ELF-1 (cell line): ENCODE results near the gene MYMX.
"Not testable (repeated sequence)": the region's sequence is repeated elsewhere in the genome, so short reads cannot be mapped to it uniquely, and the experiment has no call there.

Experiments
- DNase-seq: peaks from one replicate; pipeline ENCODE4 v3.0.0-alpha.2; 2016; ENCODE audit warnings: low read depth, low spot score

MYMX gene

DNA sequence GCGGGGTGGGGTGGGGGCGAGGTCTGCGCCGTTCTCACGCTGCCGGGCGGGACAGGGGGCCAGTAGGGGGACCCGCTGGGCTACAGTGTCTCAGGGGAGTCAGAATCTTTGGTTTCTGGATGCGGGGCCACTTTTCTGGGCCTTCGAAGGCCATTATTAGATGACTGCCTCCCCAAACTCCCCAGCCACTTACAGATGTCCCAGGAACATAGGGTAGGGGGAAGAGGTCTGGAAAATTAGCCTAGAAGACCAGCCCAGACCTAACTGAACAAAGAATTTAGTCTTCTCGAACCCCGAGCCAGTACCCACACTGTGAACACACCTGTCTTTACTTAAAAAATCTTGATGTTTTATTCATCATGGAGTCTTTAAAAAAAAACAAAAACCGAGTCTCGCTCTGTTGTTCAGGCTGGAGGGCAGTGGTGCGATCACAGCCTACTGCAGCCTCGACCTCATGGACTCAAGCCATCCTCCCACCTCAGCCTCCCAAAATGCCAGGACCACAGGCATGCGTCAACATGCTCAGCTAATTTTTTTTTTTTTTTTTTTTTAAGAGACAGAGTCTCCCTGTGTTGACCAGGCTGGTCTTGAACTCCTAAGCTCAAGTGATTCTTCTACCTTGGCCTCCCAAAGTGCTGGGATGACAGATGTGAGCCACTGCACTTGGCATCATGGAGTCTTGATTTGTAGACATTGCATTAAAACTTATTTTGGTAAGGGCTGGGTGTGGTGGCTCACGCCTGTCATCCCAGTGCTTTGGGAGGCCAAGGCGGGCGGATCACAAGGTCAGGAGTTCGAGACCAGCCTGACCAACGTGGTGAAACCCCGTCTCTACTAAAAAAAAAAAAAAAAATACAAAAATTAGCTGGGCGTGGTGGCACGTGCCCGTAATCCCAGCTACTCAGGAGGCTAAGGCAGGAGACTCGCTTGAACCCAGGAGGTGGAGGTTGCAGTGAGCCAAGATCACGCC lies 3.4 kb downstream of the MYMX start:
- DNase-seq = no peak

DNA sequence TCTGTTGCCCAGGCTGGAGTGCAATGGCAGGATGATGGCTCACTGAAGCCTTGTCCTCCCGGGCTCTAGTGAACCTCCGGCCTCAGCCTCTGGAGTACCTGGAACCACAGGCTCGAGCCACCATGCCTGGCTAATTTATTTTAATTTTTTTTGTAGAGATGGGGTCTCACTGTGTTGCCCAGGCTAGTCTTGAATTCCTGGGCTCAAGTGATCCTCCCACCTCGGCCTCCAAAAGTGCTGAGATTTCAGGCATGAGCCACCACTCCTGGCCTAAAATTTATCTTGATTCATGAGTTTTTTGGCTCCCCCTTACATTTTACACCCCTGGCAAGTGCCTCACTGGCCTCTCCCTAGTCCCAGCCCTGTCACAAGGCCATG lies 4.2 kb downstream of the MYMX start:
- DNase-seq = no peak

DNA sequence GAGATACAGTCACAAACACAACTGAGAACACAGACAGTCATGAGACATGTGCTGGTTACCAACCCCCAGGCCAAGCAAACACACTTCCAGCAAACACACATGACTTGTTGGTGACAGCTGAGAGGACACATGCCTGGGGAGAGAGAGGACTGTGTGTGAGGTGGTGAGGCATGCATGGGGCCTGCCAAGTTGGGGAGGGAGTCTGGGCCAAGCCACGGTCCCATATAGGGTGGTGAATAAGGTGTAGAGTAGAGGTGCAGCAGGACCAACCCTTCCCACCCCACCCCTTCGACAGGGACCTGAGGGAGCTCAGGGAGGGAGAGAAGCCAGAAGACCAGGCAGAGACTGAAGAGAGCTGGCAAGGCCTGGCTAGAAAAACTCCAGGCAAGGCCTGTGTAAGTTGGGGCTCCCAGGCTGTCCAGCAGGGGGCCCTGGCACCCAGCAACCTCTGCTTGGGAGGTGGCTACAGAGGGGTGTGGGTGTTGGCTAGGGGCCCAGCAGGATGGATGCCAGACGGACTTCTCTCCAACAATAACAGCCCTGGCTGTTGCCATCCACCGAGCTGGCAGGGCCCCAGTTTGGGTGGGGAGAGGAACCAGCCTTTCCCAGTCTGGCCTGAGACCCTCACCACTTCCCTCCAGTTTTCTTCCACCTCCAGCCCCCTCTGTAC lies 4.7 kb downstream of the MYMX start:
- DNase-seq = peak; percentile 79

DNA sequence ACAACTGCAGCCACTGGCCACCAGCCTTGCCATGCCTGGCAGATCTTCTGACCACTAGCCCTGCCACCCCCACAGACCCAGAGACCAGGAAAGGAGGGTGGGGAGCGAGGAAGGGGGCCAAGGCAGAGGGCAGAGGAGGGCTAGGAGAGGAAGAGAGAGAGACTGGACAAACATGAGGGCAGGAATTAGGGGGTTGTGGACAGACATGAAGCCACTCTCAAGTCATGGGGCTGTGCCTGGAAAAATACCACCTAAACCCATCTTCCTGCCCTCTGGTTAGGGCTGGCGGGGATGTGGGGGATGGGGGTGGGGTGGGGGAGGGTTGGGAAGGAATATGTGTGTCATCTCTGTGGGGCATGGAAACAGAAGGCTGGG lies 5.2 kb downstream of the MYMX start:
- no peak for DNase-seq

DNA sequence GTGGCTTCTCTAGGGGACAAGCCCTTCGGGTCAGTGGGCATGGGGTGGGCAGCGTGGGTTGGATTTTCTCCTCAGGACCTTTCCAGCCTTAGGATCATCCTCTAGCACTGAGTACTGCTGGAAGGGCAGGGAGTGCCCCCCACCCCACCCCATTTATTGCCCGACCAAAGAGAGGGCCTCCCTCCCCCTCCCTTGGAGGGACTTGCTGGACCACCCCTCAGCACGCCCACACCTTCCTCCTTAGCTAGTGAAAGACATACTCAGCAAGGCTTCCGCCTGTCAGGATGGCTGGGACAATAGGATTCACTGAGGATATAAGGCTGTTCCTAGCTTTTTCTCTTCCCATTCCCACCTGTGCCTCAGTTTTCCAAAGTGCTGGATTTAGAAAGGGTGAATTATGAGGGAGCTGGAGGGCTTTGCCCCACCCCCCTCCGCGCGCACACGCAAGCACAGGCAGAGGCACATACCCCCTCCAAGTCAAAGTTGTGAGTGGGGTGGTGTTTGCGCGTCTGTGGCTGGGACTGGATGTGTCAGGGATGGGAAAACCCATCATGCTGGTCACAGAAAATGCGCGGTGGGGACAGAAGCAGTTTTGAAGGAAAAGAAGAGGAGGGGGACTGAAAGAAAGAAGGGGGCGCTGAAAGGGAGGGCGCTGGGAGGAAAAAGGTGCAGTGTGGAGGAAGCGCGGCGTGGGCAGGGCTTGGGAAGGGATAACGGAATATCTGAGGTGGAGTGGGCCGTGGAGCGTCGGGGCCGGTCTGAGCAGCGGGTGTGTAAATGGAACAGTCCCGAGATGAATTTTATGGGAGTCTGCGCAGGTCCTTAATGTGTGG lies 6.0 kb downstream of the MYMX start:
- no peak for DNase-seq

DNA sequence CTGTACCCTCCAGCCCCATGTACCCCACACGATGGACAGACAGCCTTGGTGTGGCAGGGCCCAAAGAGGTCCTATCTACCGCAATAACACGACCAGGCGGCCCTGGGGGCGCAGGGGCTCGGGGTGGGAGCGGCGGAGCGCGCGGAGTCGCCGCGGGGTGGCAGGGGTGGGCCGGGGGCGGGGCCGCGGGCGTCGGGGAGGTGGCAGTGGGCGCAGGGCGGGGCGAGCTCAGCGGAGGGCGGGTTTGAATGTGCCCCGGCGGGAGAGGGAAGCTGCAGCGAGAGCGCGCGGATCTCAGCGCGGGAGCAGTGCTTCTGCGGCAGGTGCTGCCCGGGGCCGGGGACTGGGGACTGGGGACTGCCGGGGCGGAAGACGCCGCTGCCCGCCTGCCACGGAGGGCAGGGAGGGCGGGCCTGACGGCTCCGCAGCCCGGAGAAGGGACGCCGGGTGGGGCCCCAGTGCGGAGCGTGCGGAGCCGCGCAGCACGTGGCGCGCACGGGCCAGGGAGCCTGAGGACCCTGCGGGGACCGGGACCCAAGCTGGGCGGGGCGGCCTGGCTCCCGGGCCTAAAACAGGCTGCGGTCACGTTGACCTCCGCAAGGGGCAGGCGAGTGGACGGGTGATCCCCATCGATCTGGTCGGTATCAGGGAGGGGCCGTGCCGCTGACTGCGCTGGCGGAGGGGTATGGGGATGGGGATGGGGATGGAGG lies 6.7 kb downstream of the MYMX start, which contains the start of gene SLC29A1:
Gene SLC29A1, plus strand, starts transcription at position 277 of the 710 bp plus-strand sequence. CDS start 3,719 bp downstream, outside the sequence.
- DNase-seq = peak; percentile 75

DNA sequence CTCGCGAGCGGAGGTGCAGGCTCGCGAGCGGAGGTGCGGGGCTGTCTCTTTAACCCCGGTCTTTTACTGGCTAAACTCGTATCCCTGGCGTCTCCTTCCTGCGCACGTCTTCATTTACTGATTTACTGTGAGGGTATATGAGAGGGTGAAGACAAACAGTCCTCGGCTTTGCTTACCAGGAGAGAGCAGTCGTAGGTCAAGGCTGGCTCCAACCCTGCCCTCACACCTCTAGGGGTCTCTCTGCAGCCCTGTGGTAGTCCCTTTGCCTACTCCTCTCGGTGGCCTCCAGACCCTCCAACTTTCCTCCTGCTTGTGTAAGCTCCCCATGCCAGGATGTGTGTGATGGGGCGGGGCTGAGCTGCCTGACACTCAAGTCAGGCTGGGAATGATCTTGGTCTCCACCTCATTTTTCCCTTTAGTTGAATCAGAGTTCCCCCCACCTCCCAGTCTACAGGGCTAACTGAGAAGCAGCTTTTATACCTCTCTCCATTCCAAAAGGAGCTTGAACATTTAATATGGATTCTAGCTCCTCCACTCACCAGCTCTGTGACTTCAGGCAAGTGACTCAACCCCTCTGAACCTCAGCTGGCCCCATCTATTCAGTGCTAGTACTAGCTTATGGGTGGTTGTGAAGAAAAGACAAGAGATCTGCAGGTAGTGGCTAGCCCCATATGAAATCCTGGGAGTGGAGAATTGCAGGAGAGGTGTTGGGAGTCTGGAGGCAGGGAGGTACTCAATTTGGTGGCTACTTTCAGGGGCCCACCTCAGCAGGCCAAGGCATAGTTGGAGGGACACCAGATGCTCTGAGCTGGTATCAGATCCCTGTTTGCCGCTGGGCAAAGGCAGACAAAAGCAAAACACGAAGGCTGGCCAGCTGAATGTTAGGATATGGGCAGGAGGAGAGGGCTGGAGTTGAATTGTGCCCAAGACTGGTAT lies 7.6 kb downstream of the MYMX start:
- peak; percentile 47 for DNase-seq

DNA sequence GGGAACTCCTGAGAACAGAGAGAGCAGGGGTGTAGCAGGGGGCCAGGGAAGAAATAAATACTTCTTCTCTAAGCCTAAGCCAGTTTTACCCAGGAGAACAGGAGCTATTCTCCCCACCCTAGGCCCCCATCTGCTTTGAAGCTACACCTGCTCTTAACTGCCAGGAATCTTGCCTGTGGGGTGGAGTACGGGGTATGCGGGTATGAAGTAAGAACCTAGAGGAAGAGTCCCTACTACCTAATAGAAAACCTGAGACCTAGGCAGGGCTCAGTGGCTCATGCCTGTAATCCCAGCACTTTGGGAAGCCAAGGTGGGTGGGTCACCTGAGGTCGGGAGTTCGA lies 8.2 kb downstream of the MYMX start:
- DNase-seq = peak; percentile 44

DNA sequence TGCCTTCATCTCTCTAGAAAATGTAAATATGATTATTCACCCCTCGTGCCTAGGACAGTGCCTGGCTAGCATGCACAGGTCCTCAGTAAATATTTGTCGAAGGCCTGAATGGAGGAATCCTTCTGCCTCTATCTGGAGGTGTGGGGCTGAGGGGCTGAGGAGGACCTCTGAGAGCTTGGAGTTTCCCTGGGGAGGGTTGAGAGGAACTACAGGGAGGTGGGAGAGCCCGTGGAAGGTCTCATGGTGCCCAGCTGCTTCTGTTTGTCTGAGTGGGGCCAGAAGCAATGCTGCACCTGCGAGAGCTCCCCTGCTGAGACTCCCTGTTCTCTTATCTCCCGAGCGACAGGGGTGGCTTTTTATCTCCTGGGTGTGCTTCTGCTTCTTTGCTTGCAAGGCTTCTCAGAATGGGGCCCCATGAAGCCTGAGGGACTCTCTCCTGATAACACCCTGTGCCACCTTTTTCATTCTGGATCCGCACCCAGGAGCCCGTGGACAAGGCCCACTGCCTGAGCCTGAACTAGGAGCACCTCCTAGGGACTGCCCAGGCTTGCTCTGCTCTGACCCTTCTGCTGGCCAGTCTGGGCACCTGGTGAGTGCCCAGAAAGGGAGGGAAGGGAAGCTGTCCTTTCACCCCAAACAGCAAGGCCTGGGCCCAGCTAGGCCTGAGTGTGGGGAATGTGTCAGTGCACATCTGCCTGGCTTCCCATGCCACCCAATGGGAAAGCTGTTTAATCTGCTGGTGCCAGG lies 9.0 kb downstream of the MYMX start:
- DNase-seq = no peak

DNA sequence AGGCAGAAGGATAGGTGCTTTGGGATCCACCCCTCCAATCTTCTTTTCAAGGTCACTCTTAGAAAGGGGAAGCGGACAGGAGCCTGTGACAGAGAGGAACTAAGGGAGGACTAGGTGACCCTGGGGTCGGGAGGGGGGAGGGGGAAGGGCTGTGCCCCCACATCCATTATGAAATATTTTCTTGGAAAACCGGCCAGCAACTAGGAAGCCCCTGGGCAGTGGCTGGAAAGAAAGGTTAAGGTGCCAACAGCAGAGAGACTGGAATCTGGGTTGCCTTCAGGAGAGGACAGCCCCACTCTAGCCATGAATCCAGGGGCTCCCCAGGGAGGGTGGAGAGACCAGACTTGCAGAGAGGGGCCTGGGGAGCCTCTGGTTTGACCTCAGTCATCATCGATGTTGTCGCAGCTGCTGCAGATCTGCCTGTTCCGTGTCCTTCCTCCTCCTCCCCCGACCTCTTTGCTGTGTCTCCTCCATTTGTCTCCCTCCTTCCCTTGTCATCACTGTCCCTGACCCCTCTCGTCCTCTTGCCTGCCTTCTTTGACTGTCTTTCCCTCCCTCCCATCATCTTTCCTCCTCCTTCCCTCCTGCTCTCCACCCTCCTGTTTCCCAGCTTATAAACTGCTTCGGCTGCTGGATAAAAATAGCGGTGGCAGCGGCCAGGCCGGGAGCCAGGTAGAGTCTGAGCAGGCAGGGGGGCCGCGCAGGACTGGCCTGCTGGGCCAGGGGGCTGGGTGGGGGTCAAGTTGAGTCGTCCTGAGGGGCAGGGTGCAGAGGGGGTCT lies 9.8 kb downstream of the MYMX start:
- no peak for DNase-seq

DNA sequence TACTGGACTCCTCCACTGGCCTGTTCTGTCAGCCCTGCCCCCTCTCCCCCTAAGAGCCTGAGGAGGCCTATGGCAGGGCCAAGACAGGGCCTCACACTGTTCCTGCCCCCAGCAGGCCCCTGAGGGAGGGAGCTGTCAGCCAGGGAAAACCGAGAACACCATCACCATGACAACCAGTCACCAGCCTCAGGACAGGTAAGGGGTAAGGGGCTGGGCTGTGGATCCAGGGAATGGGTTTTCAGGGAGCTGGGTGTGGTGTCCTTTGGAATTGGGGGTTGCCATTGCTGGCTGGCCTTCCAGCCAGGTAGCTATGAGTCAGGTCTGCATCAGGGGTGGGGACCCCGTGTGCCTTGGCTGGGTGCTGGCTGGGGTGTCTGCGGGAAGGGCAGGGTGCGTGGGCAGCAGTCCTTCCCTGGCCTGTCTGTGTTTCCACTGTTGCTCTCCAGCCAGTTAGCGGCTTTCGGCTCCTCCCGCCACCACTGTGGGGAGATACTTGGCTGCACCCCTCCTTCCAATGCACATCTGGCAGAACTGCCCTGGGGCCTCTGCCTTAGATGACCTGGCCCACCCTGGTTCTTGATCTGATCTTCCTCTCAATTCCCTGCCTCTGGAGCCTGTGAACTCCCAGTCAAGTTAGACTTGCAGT lies 10.5 kb downstream of the MYMX start:
- peak; percentile 78 for DNase-seq

DNA sequence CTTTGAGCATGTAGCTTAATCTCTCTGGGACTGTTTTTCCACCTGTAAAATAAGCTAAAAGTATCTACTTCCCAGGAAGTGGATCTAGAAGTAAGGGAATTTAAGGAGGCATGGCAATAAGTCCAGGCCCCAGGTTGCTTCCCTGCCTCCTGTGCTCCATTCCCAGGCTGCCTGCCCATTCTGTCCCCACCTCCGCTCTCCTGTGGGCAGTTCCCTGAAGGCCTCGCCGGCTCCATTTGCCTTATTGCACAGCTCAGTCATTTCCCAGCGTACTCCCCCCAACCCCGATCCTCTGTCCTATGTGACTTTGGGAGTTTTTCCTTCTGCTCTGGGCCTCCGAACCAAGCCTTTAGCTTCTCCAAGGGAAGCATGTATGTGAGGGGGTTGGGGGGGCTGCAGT lies 11.3 kb downstream of the MYMX start:
- DNase-seq = no peak

DNA sequence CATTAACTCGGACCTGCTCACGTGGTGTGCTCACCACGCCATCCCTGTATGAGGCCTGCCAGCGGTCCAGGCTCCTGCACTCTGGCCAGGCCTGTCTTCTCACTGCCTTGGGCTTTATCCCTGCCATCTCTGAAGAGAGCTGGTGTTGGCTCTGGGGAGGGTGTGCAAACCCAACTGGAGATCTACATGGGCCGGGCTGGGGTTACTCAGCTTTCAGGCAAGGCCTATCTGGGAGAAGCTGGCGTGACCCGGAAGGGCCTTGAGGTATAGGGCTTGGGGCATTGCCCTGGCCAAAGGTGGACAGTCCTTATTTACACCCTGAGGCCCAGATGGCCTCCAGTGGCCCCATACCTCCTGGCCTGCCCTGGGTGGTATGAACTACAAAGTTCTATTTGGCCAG lies 11.7 kb downstream of the MYMX start:
- DNase-seq = no peak

DNA sequence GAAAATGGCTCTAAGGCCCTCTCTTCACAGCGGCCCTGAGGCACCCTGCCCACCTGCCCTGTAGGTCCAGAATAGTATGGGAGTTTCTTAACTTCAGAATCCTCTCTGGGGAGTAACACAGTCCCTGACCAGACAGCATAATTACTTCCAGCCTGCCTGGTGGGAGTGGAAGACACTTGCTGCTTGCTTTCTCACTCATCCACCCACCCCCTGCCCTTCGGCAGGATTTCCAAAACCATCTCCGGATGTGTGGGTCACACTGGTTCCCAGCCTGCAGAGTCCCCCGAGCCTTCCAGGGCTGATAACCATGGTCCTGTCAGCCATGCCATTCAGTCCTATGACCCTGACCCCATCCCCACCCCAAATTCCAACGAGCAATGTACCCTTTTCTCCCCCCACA lies 12.1 kb downstream of the MYMX start:
- DNase-seq = no peak

DNA sequence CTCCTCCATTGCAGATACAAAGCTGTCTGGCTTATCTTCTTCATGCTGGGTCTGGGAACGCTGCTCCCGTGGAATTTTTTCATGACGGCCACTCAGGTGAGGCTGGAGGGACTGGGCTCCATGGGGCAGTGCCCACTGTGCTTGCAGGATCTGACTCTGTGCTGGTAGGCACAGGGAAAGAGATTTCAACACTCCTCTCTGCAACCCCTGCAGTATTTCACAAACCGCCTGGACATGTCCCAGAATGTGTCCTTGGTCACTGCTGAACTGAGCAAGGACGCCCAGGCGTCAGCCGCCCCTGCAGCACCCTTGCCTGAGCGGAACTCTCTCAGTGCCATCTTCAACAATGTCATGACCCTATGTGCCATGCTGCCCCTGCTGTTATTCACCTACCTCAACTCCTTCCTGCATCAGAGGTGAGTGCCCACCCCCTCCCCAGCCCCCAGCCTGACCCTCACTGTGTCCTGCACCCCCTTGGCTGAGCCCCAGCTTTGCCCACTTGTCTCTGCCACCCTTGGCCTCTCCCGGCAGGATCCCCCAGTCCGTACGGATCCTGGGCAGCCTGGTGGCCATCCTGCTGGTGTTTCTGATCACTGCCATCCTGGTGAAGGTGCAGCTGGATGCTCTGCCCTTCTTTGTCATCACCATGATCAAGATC lies 12.8 kb downstream of the MYMX start:
- DNase-seq = no peak

DNA sequence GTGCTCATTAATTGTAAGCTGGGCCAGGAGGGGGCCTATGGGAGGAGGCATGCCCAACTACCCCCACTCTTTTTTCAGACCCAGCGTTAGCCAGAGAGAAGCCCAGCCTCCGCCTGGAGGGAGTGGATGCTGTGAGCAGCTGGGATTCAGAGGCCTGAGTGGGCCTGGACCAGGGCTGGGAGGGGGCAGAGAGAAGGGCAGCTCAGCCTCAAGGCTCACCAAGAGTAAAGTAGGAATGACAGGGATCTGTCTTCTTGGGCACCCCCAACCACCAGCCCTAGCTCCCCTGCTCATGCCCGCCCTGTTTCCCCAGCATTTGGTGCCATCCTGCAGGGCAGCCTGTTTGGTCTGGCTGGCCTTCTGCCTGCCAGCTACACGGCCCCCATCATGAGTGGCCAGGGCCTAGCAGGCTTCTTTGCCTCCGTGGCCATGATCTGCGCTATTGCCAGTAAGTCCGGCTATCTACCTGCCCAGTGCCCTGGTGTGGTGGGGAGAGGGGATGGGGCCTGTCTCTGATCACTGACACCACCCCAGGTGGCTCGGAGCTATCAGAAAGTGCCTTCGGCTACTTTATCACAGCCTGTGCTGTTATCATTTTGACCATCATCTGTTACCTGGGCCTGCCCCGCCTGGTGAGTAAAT lies 13.4 kb downstream of the MYMX start:
- DNase-seq = no peak

DNA sequence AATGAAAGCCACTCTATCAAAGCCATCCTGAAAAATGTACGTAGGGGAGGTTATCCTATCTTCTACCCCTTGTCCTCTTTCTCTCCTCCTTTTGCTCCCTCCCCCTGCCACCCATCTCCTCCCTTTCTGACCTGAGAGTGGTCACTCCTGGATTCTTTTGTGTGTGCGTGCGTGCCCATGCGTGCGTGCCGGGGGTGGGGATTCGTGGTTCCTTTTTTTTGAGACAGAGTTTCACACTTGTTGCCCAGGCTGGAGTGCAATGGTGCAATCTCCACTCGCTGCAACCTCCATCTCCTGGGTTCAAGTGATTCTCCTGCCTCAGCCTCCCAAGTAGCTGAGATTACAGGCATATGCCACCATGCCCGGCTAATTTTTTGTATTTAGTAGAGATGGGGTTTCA lies 14.7 kb downstream of the MYMX start:
- DNase-seq = not testable (repeated sequence)
